HEK293T (cell line): Measurements from ENCODE around the gene ST3GAL4.

Source experiments
- CTCF ChIA-PET: fragments of 350-600 bp; formaldehyde crosslinking; extraction: SDS; loops from one replicate; lab custom pipeline; 2021; ENCODE audit warnings: antibody characterized with exemption, inconsistent platforms; lab: Yijun Ruan, JAX
- POLR2A ChIA-PET: fragments of 350-600 bp; formaldehyde crosslinking; extraction: SDS; loops from one replicate; lab custom pipeline; 2020; ENCODE audit warnings: antibody characterized with exemption, inconsistent platforms; lab: Yijun Ruan, JAX
- DNase-seq: peaks from one replicate; pipeline ENCODE4 v3.0.0; 2012; ENCODE audit warnings: mixed read lengths; ENCODE audit errors: extremely low spot score
- ARNT ChIP-seq: fragments of 450-650 bp; IDR thresholded peaks from 2 replicates; pipeline ENCODE4 v1.6.1; 2017; ENCODE audit warnings: mild to moderate bottlenecking
- BHLHE40 ChIP-seq: fragments of 450-650 bp; IDR thresholded peaks from 2 replicates; pipeline ENCODE4 v1.6.1; 2016; ENCODE audit warnings: mild to moderate bottlenecking, moderate library complexity, borderline replicate concordance
- CTBP1 ChIP-seq: fragments of 450-650 bp; IDR thresholded peaks from 2 replicates; pipeline ENCODE4 v1.6.1; 2016; ENCODE audit warnings: borderline replicate concordance
- ELF4 ChIP-seq: fragments of 450-650 bp; IDR thresholded peaks from 2 replicates; pipeline ENCODE4 v1.6.1; 2017; ENCODE audit warnings: antibody characterized with exemption
- FOXA1 ChIP-seq: fragments of 450-650 bp; IDR thresholded peaks from 2 replicates; pipeline ENCODE4 v1.6.1; 2016; ENCODE audit warnings: mild to moderate bottlenecking
- FOXK2 ChIP-seq: fragments of 450-650 bp; IDR thresholded peaks from 2 replicates; pipeline ENCODE4 v1.6.1; 2016; ENCODE audit warnings: mild to moderate bottlenecking
- FOXM1 ChIP-seq: fragments of 450-650 bp; IDR thresholded peaks from 2 replicates; pipeline ENCODE4 v1.6.1; 2017; ENCODE audit warnings: mild to moderate bottlenecking, borderline replicate concordance
- HDGF ChIP-seq: fragments of 450-650 bp; IDR thresholded peaks from 2 replicates; pipeline ENCODE4 v1.6.1; 2017; ENCODE audit warnings: antibody characterized with exemption, borderline replicate concordance
- L3MBTL2 ChIP-seq: fragments of 450-650 bp; conservative IDR thresholded peaks from 2 replicates; pipeline ENCODE4 v1.6.1; 2016; ENCODE audit warnings: mild to moderate bottlenecking
- LEF1 ChIP-seq: fragments of 450-650 bp; IDR thresholded peaks from 2 replicates; pipeline ENCODE4 v1.6.1; 2017; ENCODE audit warnings: mild to moderate bottlenecking, borderline replicate concordance
- NFRKB ChIP-seq: fragments of 450-650 bp; IDR thresholded peaks from 2 replicates; pipeline ENCODE4 v1.6.1; 2016; ENCODE audit warnings: mild to moderate bottlenecking, moderate library complexity
- PKNOX1 ChIP-seq: fragments of 450-650 bp; IDR thresholded peaks from 2 replicates; pipeline ENCODE4 v1.6.1; 2016
- SP1 ChIP-seq: fragments of 450-650 bp; IDR thresholded peaks from 2 replicates; pipeline ENCODE4 v1.6.1; 2017
- SUZ12 ChIP-seq: fragments of 450-650 bp; IDR thresholded peaks from 2 replicates; pipeline ENCODE4 v1.6.1; 2016; ENCODE audit warnings: mild to moderate bottlenecking
- TARDBP ChIP-seq: fragments of 450-650 bp; IDR thresholded peaks from 2 replicates; pipeline ENCODE4 v1.6.1; 2016
- ZNF384 ChIP-seq: fragments of 450-650 bp; IDR thresholded peaks from 2 replicates; pipeline ENCODE4 v1.6.1; 2016

Gene ST3GAL4

GRCh38 chr11:126424471-126425039 lies 69.1 kb downstream of the ST3GAL4 start:
- ChIA-PET POLR2A (interaction anchor here (1.1 kb wide), 1 partner anchor 8 kb away, joined by 3 read pairs; no protein-coding TSS in a partner anchor), CTCF (interaction anchor here (1.5 kb wide), 1 partner anchor 114 kb away, joined by 4 read pairs; no protein-coding TSS in a partner anchor)
- TF ChIP-seq BHLHE40 (no peak), CTBP1 (no peak), ARNT (no peak), ZNF384 (no peak), FOXM1 (no peak)

DNA sequence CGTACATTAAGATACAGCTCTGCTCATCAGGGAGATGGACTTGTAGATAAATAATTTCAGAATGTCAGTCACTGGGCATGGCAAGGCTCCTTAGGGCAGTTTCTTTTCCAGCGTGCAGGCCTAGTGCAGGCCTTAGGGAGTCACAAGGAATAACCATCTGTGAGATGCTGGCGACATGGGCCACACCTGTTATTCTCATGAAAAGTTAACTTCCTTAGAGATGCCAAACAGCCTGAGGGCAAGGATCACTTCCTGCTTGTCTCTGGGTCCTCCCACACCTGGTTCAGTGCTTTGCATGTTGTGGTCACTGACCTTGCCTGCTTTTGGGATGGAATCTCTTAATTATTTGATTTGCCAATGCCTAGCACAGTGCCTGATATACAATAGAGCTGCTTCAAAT lies 70.6 kb downstream of the ST3GAL4 start:
- ChIA-PET POLR2A (no interaction called here), CTCF (interaction anchor here (1.5 kb wide), 1 partner anchor 116 kb away, joined by 4 read pairs; no protein-coding TSS in a partner anchor)
- no peak for DNase-seq
- TF ChIP-seq ARNT (no peak), HDGF (no peak), SUZ12 (no peak), CTBP1 (no peak), SP1 (no peak), L3MBTL2 (no peak)

More at GRCh38 chr11:126424471-126425039, 69.1 kb downstream of the ST3GAL4 start:
- DNase-seq, result no peak

DNA sequence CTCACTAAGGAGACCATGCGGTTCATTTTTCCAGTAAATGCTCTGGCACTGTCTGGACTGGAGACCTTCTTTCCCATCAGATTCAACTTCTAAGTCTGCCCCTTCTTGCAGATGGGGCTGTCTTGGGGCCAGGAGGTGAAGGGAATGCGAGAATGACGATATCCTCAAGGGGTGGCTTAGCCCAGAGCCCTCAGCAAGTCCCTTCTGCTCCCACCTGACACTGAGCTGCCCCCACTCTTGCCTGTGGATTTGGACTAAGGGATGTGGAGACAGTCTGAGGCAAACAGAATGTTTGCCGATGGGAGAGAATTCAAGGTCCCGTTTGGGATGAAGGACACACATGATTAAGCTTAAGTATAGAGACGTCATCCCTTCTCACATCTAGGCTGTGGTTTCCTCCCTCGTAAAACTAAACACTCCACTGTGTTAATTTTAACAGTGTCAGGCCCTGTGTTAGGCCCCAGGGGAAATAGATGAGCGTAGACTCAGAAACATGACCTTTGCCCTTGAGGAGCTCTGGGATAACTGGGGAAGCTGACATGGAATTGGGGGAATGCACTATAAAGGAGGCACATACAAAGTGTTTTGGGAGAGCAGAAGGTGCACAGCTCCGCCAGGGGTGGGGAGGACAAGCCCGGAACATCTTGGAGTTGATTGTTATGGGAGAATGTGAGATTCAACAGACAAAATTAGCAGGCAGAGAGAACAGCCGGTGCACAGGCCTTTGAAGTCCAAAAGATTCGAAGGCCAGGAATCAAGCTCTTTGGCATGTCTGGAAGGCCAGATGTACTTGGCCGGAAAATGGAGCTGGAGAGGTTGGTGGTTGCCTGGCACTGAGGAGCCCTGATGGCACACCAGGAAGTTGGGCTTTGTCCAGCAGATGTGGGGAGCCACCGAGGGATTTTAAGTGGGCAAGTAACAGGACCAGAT lies 71.6 kb downstream of the ST3GAL4 start:
- ChIA-PET POLR2A (no interaction called here), CTCF (interaction anchor here (1.2 kb wide), 1 partner anchor 15 kb away, joined by 3 read pairs; no protein-coding TSS in a partner anchor)
- no peak for DNase-seq
- TF ChIP-seq L3MBTL2, result no peak
- TF ChIP-seq FOXK2, result no peak
- no peak for TF ChIP-seq CTBP1
- no peak for TF ChIP-seq ZNF384
- TF ChIP-seq TARDBP, result no peak
- TF ChIP-seq LEF1, result no peak
- no peak for TF ChIP-seq ARNT
- TF ChIP-seq PKNOX1, result no peak
- no peak for TF ChIP-seq HDGF
- no peak for TF ChIP-seq BHLHE40
- no peak for TF ChIP-seq FOXM1
- TF ChIP-seq SUZ12, result no peak
- no peak for TF ChIP-seq NFRKB
- TF ChIP-seq FOXA1, result no peak
- TF ChIP-seq ELF4, result no peak
- no peak for TF ChIP-seq SP1

GRCh38 chr11:126430581-126431335 lies 75.3 kb downstream of the ST3GAL4 start:
- ChIA-PET CTCF (interaction anchor here (0.6 to 1.9 kb wide), 3 partner anchors 50 to 132 kb away, joined by 3 to 7 read pairs (median 5); no protein-coding TSS in a partner anchor), POLR2A (no interaction called here)
- TF ChIP-seq SUZ12 (no peak), HDGF (no peak), ARNT (no peak), TARDBP (no peak), ELF4 (no peak), CTBP1 (no peak), FOXA1 (no peak)
- DNase-seq, result no peak

GRCh38 chr11:126431401-126432064 lies 76.0 kb downstream of the ST3GAL4 start:
- no peak for DNase-seq
- CTCF ChIA-PET, result interaction anchor here (1.7 to 1.9 kb wide), 2 partner anchors 49 to 121 kb away, joined by 5 to 7 read pairs; no protein-coding TSS in a partner anchor
- TF ChIP-seq NFRKB (no peak), ZNF384 (no peak), FOXA1 (no peak), TARDBP (no peak), HDGF (no peak), SUZ12 (no peak), LEF1 (no peak), L3MBTL2 (no peak), FOXM1 (no peak), CTBP1 (no peak), PKNOX1 (no peak), FOXK2 (no peak), ELF4 (no peak), BHLHE40 (no peak)
- POLR2A ChIA-PET, result no interaction called here
